PC-9 (cell line): Measurements from ENCODE around the gene CAPN13. TPM values are rescaled to one million over a fixed set of nuclear protein-coding genes. Genes with fewer than 3 reads are reported as not detected.

Source experiments
- BruUV-seq: library from RNA; stranded (reverse); fragments of 400-500 nt; replicated peaks from 2 replicates; lab custom pipeline; 2021; lab: Mats Ljungman, UMichigan
- CTCF ChIA-PET: fragments of 300-600 bp; sonication (Branson Sonifier 250); formaldehyde crosslinking; loops from one replicate; lab custom pipeline; 2022; ENCODE audit warnings: antibody characterized with exemption; lab: Charles Lee
- POLR2A ChIA-PET: fragments of 300-600 bp; sonication (Branson Sonifier 250); formaldehyde crosslinking; loops from one replicate; lab custom pipeline; 2022; ENCODE audit warnings: antibody characterized with exemption; ENCODE audit not compliant: unreplicated experiment; lab: Charles Lee
- DNase-seq, 2 experiments: peaks; one replicate each; pipeline versions ENCODE4 v3.0.0 to v3.0.0-alpha.2; 2015 to 2022; ENCODE audit warnings: mixed read lengths in 1 of 2
- H2AFZ ChIP-seq: fragments of 200-600 bp; sonication (generic); 2 replicates; pipeline ENCODE4 v1.8.1; 2017; ENCODE audit warnings: antibody characterized with exemption
- H3F3A ChIP-seq: fragments of 200-600 bp; sonication (generic); 2 replicates; pipeline ENCODE4 v1.8.1; 2017; ENCODE audit warnings: antibody characterized with exemption, mild to moderate bottlenecking, low read depth; ENCODE audit not compliant: insufficient read depth
- H3K27ac ChIP-seq: fragments of 200-600 bp; sonication (generic); 2 replicates; pipeline ENCODE4 v1.6.1; 2016; ENCODE audit warnings: mixed run types
- H3K27me3 ChIP-seq: fragments of 200-600 bp; sonication (generic); 2 replicates; pipeline ENCODE4 v1.6.1; 2016; ENCODE audit warnings: low read depth, mixed run types; ENCODE audit not compliant: insufficient read depth
- H3K36me3 ChIP-seq: fragments of 200-600 bp; sonication (generic); 2 replicates; pipeline ENCODE4 v1.6.1; 2016; ENCODE audit warnings: low read depth, mixed run types
- H3K4me1 ChIP-seq: fragments of 200-600 bp; sonication (generic); replicated peaks from 2 replicates; pipeline ENCODE4 v1.6.1; 2016; ENCODE audit warnings: mixed run types; ENCODE audit not compliant: insufficient read depth
- H3K4me2 ChIP-seq: fragments of 200-600 bp; sonication (generic); 2 replicates; pipeline ENCODE4 v1.6.1; 2017; ENCODE audit warnings: mixed run types
- H3K4me3 ChIP-seq: fragments of 200-600 bp; sonication (generic); 2 replicates; pipeline ENCODE4 v1.6.1; 2016; ENCODE audit warnings: mixed run types
- H3K79me2 ChIP-seq: fragments of 200-600 bp; sonication (generic); 2 replicates; pipeline ENCODE4 v1.6.1; 2017; ENCODE audit warnings: low read depth, mixed run types
- H3K9me2 ChIP-seq: fragments of 200-600 bp; sonication (generic); 2 replicates; pipeline ENCODE4 v1.8.1; 2017; ENCODE audit warnings: mild to moderate bottlenecking; ENCODE audit not compliant: insufficient read depth
- H3K9me3 ChIP-seq: fragments of 200-600 bp; sonication (generic); 2 replicates; pipeline ENCODE4 v1.8.1; 2016; ENCODE audit warnings: low read depth; ENCODE audit not compliant: insufficient read depth
- H4K20me1 ChIP-seq: fragments of 200-600 bp; sonication (generic); 2 replicates; pipeline ENCODE4 v1.8.1; 2017; ENCODE audit not compliant: insufficient read depth
- CTCF ChIP-seq: fragments of 200-600 bp; sonication (generic); conservative IDR thresholded peaks from 2 replicates; pipeline ENCODE4 v1.6.1; 2017; ENCODE audit warnings: mixed run types, antibody characterized with exemption, mild to moderate bottlenecking, moderate library complexity
- EZH2 ChIP-seq: fragments of 200-600 bp; sonication (generic); IDR thresholded peaks from 2 replicates; pipeline ENCODE4 v1.8.0; 2017; ENCODE audit warnings: antibody characterized with exemption, low read depth
- intact Hi-C: fragments of 100-400 bp; cut with micrococcal nuclease; formaldehyde crosslinking; loops from one replicate; pipeline ENCODE4 v1.10.0; 2022; ENCODE audit not compliant: unreplicated experiment
- total RNA-seq: library from RNA; stranded (reverse); gene quantifications from 2 replicates; pipeline ENCODE4 v1.2.3, GENCODE V29; 2021

CAPN13 gene
- total RNA-seq, 1 experiment from 2014 or later, result 1.5 TPM

- CTCF ChIA-PET, result no interaction called here
- BruUV-seq, result no TSS peak
- Histone ChIP-seq H3F3A (no peaks in the 10 kb centered on the region), H3K4me3 (no peak overlapping the region), H3K36me3 (no peaks in the 10 kb centered on the region), H3K4me1 (no peaks in the 10 kb centered on the region), H3K27ac (no peak overlapping the region), H3K27me3 (no peaks in the 10 kb centered on the region), H3K79me2 (no peaks in the 10 kb centered on the region), H4K20me1 (no peaks in the 10 kb centered on the region), H2AFZ (no peak overlapping the region), H3K4me2 (no peak overlapping the region), H3K9me2 (no peaks in the 10 kb centered on the region), H3K9me3 (no peaks in the 10 kb centered on the region)
- intact Hi-C loops, result no loop called here
- DNase-seq, result no peak
- POLR2A ChIA-PET, result no interaction called here
- no peak for TF ChIP-seq EZH2
- TF ChIP-seq CTCF, result no peak
Measured at GRCh38 chr2:30777661-30778505, 29.4 kb downstream of the CAPN13 start.

GRCh38 chr2:30776831-30777635 lies 30.2 kb downstream of the CAPN13 start:
- CTCF ChIA-PET, result no interaction called here
- Histone ChIP-seq H3K36me3 (no peaks in the 10 kb centered on the region), H3K79me2 (no peaks in the 10 kb centered on the region), H2AFZ (no peak overlapping the region), H3K9me3 (no peaks in the 10 kb centered on the region), H3K27ac (no peak overlapping the region), H3K4me2 (no peak overlapping the region), H3F3A (no peaks in the 10 kb centered on the region), H3K9me2 (no peaks in the 10 kb centered on the region), H4K20me1 (no peaks in the 10 kb centered on the region), H3K27me3 (no peaks in the 10 kb centered on the region), H3K4me1 (no peaks in the 10 kb centered on the region), H3K4me3 (no peak overlapping the region)
- no peak for DNase-seq
- POLR2A ChIA-PET, result no interaction called here
- BruUV-seq, result no TSS peak
- intact Hi-C loops, result no loop called here
- TF ChIP-seq CTCF (no peak), EZH2 (no peak)

- H3F3A ChIP-seq, result no peaks in the 10 kb centered on the region
Measured at GRCh38 chr2:30775833-30776232, 31.4 kb downstream of the CAPN13 start.

More at GRCh38 chr2:30775833-30776232, 31.4 kb downstream of the CAPN13 start:
- H3K4me1 ChIP-seq, result no peaks in the 10 kb centered on the region
- no peaks in the 10 kb centered on the region for H3K36me3 ChIP-seq
- no peak overlapping the region for H3K4me2 ChIP-seq
- no TSS peak for BruUV-seq
- ChIA-PET CTCF (no interaction called here), POLR2A (no interaction called here)
- no peaks in the 10 kb centered on the region for H4K20me1 ChIP-seq
- no peak for DNase-seq
- H3K4me3 ChIP-seq, result no peak overlapping the region
- intact Hi-C loops, result no loop called here
- H3K27ac ChIP-seq, result no peak overlapping the region
- no peak for TF ChIP-seq EZH2
- TF ChIP-seq CTCF, result no peak
- H3K27me3 ChIP-seq, result no peaks in the 10 kb centered on the region
- no peak overlapping the region for H2AFZ ChIP-seq
- H3K9me2 ChIP-seq, result no peaks in the 10 kb centered on the region
- H3K79me2 ChIP-seq, result no peaks in the 10 kb centered on the region
- H3K9me3 ChIP-seq, result no peaks in the 10 kb centered on the region
